OCI-LY3 (cell line): ENCODE measurements around the gene C9orf43.

Experiments
- H2AFZ ChIP-seq: fragments of 200-600, 300-600 bp; shearing (Covaris generic); 2 replicates; pipeline ENCODE4 v1.6.0; 2014; ENCODE audit warnings: antibody characterized with exemption, low read depth, low read length
- H3K27ac ChIP-seq: fragments of 200-600, 300-600 bp; sonication (generic); 2 replicates; pipeline ENCODE4 v1.5.1; 2014; ENCODE audit warnings: mild to moderate bottlenecking, low read length, moderate library complexity, mixed read lengths
- H3K27me3 ChIP-seq: fragments of 200-600, 300-600 bp; sonication (generic); 2 replicates; pipeline ENCODE4 v1.6.1; 2014; ENCODE audit warnings: low read depth, low read length, mixed read lengths
- H3K36me3 ChIP-seq: fragments of 200-600, 300-600 bp; sonication (generic); replicated peaks from 2 replicates; pipeline ENCODE3; 2014; ENCODE audit warnings: low read depth, low read length, mixed read lengths
- H3K4me1 ChIP-seq: fragments of 300-600, 200-600 bp; sonication (generic); 2 replicates; pipeline ENCODE4 v1.6.1; 2014; ENCODE audit warnings: low read length, mixed read lengths
- H3K4me2 ChIP-seq: fragments of 200-600, 300-600 bp; sonication (generic); 2 replicates; pipeline ENCODE4 v1.6.1; 2014; ENCODE audit warnings: low read length, mixed read lengths
- H3K4me3 ChIP-seq: fragments of 300-600, 200-600 bp; sonication (generic); 2 replicates; pipeline ENCODE4 v1.5.1; 2014; ENCODE audit warnings: antibody characterized with exemption, mild to moderate bottlenecking, low read length, moderate library complexity
- H3K79me2 ChIP-seq: fragments of 300-600, 200-600 bp; shearing (Covaris generic); 2 replicates; pipeline ENCODE4 v1.6.1; 2014; ENCODE audit warnings: mild to moderate bottlenecking, low read length, mixed read lengths
- H3K9ac ChIP-seq: fragments of 300-600, 200-600 bp; shearing (Covaris generic); 2 replicates; pipeline ENCODE4 v1.6.0; 2014; ENCODE audit warnings: mild to moderate bottlenecking, low read length, moderate library complexity
- H3K9me3 ChIP-seq: fragments of 200-600, 300-600 bp; shearing (Covaris generic); 2 replicates; pipeline ENCODE4 v1.6.1; 2014; ENCODE audit warnings: low read length, mixed read lengths; ENCODE audit not compliant: insufficient read depth
- H4K20me1 ChIP-seq: fragments of 200-600, 300-600 bp; sonication (generic); 2 replicates; pipeline ENCODE4 v1.6.1; 2016; ENCODE audit warnings: low read length, mixed read lengths; ENCODE audit not compliant: insufficient read depth
- EZH2phosphoT487 ChIP-seq: fragments of 200-600 bp; shearing (Covaris generic); IDR thresholded peaks from 2 replicates; pipeline ENCODE4 v1.6.1; 2018; ENCODE audit warnings: antibody characterized with exemption, mixed run types, low read depth
- TF ChIP-seq, protein P1 (sequence below): fragments of 200-600, 300-600 bp; sonication (generic); IDR thresholded peaks from 2 replicates; pipeline ENCODE4 v1.5.1; 2014; ENCODE audit warnings: antibody characterized with exemption, low read length, low read depth

C9orf43 gene

GRCh38 chr9:113477661-113478060 lies 67.1 kb downstream of the C9orf43 start:
- TF ChIP-seq, protein P1, sequence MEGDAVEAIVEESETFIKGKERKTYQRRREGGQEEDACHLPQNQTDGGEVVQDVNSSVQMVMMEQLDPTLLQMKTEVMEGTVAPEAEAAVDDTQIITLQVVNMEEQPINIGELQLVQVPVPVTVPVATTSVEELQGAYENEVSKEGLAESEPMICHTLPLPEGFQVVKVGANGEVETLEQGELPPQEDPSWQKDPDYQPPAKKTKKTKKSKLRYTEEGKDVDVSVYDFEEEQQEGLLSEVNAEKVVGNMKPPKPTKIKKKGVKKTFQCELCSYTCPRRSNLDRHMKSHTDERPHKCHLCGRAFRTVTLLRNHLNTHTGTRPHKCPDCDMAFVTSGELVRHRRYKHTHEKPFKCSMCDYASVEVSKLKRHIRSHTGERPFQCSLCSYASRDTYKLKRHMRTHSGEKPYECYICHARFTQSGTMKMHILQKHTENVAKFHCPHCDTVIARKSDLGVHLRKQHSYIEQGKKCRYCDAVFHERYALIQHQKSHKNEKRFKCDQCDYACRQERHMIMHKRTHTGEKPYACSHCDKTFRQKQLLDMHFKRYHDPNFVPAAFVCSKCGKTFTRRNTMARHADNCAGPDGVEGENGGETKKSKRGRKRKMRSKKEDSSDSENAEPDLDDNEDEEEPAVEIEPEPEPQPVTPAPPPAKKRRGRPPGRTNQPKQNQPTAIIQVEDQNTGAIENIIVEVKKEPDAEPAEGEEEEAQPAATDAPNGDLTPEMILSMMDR, result no peak
- TF ChIP-seq EZH2phosphoT487, result no peak
- Histone ChIP-seq H3K79me2 (no peaks in the 10 kb centered on the region), H4K20me1 (no peaks in the 10 kb centered on the region)

DNA sequence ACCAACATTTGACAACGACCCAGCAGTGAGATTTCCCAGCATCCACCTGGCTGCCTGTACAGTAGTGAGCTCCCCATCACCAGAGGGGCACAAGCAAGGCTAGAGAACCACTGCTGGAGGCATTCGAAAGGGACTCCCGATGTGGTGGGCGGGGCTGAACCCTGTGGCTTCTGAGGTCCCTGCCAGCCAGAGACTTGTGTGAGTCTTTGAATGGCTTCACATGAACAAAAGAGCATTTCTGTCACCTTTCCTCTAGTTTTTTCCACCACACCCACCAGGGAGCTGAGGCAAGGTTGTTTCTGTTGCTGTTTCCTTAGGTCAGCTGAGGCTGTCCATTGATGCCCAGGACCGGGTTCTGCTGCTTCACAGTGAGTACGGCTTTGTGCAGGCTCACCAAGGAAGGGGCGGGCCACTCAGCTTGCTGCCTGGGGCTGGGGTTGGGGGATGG lies 68.7 kb downstream of the C9orf43 start:
- Histone ChIP-seq H4K20me1 (no peaks in the 10 kb centered on the region), H3K36me3 (no peaks in the 10 kb centered on the region), H3K9ac (no peak overlapping the region), H3K9me3 (no peaks in the 10 kb centered on the region), H3K79me2 (no peaks in the 10 kb centered on the region), H3K27ac (no peak overlapping the region), H3K4me1 (no peaks in the 10 kb centered on the region), H3K4me2 (no peak overlapping the region), H3K27me3 (peaks cover 22% of the 10 kb centered on the region), H3K4me3 (no peak overlapping the region), H2AFZ (no peak overlapping the region)
- TF ChIP-seq EZH2phosphoT487, result no peak
- TF ChIP-seq, protein P1, result no peak

More at GRCh38 chr9:113477661-113478060, 67.1 kb downstream of the C9orf43 start:
- Histone ChIP-seq H3K4me3 (no peak overlapping the region), H3K9me3 (no peaks in the 10 kb centered on the region), H2AFZ (no peak overlapping the region), H3K27me3 (peaks cover 22% of the 10 kb centered on the region), H3K4me2 (no peak overlapping the region), H3K9ac (no peak overlapping the region), H3K27ac (no peak overlapping the region), H3K4me1 (no peaks in the 10 kb centered on the region), H3K36me3 (no peaks in the 10 kb centered on the region)
